Activated naive CD8-positive, alpha-beta T cell treated with anti-CD3 and anti-CD28 coated beads, Interleukin-2, amount 10 ng/mL, durations not matched to agents 7 days and 5 days (primary cell): ENCODE data around the gene EEPD1. TPM values are rescaled to one million over a fixed set of nuclear protein-coding genes. Genes with fewer than 3 reads are reported as not detected.
A peak's percentile ranks its signal among the peaks of the same experiment; 100 is the strongest.

Source experiments
- ATAC-seq: fragments of 150-1000 bp; cut with Tn5 transposase; one replicate; pipeline ENCODE4 v1.10.0; 2021; ENCODE audit warnings: low read depth, moderate library complexity
- POLR2A ChIA-PET: fragments of 350-600 bp; sonication (Branson Sonifier 250); formaldehyde crosslinking; loops from one replicate; lab custom pipeline; 2021; ENCODE audit warnings: antibody characterized with exemption; lab: Charles Lee
- DNase-seq: peaks from one replicate; pipeline ENCODE4 v3.0.0; 2021
- H3K27ac Mint-ChIP-seq: one replicate; pipeline ENCODE4 v1.8.0; 2022; ENCODE audit warnings: mild to moderate bottlenecking, mixed read lengths
- H3K27me3 Mint-ChIP-seq: one replicate; pipeline ENCODE4 v1.8.0; 2022; ENCODE audit warnings: mild to moderate bottlenecking, moderate library complexity, mixed read lengths
- H3K36me3 Mint-ChIP-seq: one replicate; pipeline ENCODE4 v1.8.0; 2021; ENCODE audit warnings: mild to moderate bottlenecking, mixed read lengths
- H3K4me1 Mint-ChIP-seq: one replicate; pipeline ENCODE4 v1.8.0; 2021; ENCODE audit warnings: mixed read lengths
- H3K4me3 Mint-ChIP-seq: one replicate; pipeline ENCODE4 v1.8.0; 2022; ENCODE audit warnings: mild to moderate bottlenecking, moderate library complexity, mixed read lengths
- H3K9me3 Mint-ChIP-seq: one replicate; pipeline ENCODE4 v1.8.0; 2021; ENCODE audit warnings: mixed read lengths
- total RNA-seq, 2 experiments: library from RNA; stranded (reverse); gene quantifications; one replicate each; pipeline ENCODE4 v1.2.3, GENCODE V29; 2021

EEPD1 gene
- total RNA-seq, 2 experiments from 2014 or later: 2.0 to 2.3 TPM

- Mint-ChIP-seq H3K4me1 (peaks cover 49% of the 10 kb centered on the region), H3K27me3 (no peaks in the 10 kb centered on the region), H3K9me3 (no peaks in the 10 kb centered on the region), H3K4me3 (peak overlapping the region; percentile 75), H3K27ac (peak overlapping the region; percentile 95), H3K36me3 (peaks cover 2% of the 10 kb centered on the region)
- ATAC-seq: peak; percentile 34
- peak; percentile 54 for DNase-seq
- POLR2A ChIA-PET: interaction anchor here (0.6 to 2.7 kb wide), 4 partner anchors 9 to 487 kb away, joined by 3 to 14 read pairs (median 4); partner anchors contain the start of gene SEPTIN7
These were observed 134.6 kb downstream of the EEPD1 start for GRCh38 chr7:36287371-36288241.

- POLR2A ChIA-PET: interaction anchor here (0.6 to 2.7 kb wide), 3 partner anchors 10 to 1938 kb away, joined by 3 to 14 read pairs (median 5); partner anchors contain the start of gene SEPTIN7
- Mint-ChIP-seq H3K4me3 (peak overlapping the region; percentile 75), H3K9me3 (no peaks in the 10 kb centered on the region), H3K36me3 (peaks cover 2% of the 10 kb centered on the region), H3K27me3 (no peaks in the 10 kb centered on the region), H3K4me1 (peaks cover 41% of the 10 kb centered on the region), H3K27ac (no peak overlapping the region)
- no peak for ATAC-seq
- DNase-seq: no peak
These were observed 135.4 kb downstream of the EEPD1 start for GRCh38 chr7:36288501-36288900.

GRCh38 chr7:36289833-36290661 is 137.0 kb downstream of the EEPD1 start:
- no peaks in the 10 kb centered on the region for H3K9me3 Mint-ChIP-seq
- no peaks in the 10 kb centered on the region for H3K27me3 Mint-ChIP-seq
- no peak for DNase-seq
- H3K4me3 Mint-ChIP-seq: no peak overlapping the region
- POLR2A ChIA-PET: interaction anchor here (0.5 kb wide), 1 partner anchor 166 kb away, joined by 3 read pairs; no protein-coding TSS in a partner anchor
- no peak overlapping the region for H3K27ac Mint-ChIP-seq
- H3K4me1 Mint-ChIP-seq: peaks cover 30% of the 10 kb centered on the region
- no peak for ATAC-seq
- H3K36me3 Mint-ChIP-seq: peaks cover 2% of the 10 kb centered on the region

- Mint-ChIP-seq H3K27ac (peak overlapping the region; percentile 45), H3K4me1 (peaks cover 21% of the 10 kb centered on the region), H3K9me3 (no peaks in the 10 kb centered on the region), H3K27me3 (no peaks in the 10 kb centered on the region), H3K4me3 (peak overlapping the region; percentile 78), H3K36me3 (peaks cover 2% of the 10 kb centered on the region)
- POLR2A ChIA-PET: no interaction called here
- DNase-seq (peak; percentile 79), ATAC-seq (no peak)
These were observed 138.6 kb downstream of the EEPD1 start for GRCh38 chr7:36291387-36292316.

- H3K27ac Mint-ChIP-seq: no peak overlapping the region
- POLR2A ChIA-PET: no interaction called here
- no peak overlapping the region for H3K4me3 Mint-ChIP-seq
- no peaks in the 10 kb centered on the region for H3K36me3 Mint-ChIP-seq
- DNase-seq (no peak), ATAC-seq (no peak)
- H3K27me3 Mint-ChIP-seq: no peaks in the 10 kb centered on the region
- no peaks in the 10 kb centered on the region for H3K9me3 Mint-ChIP-seq
- peaks cover 9% of the 10 kb centered on the region for H3K4me1 Mint-ChIP-seq
These were observed 142.0 kb downstream of the EEPD1 start for GRCh38 chr7:36295090-36295489.

GRCh38 chr7:36296284-36296683 is 143.2 kb downstream of the EEPD1 start:
- no peak for ATAC-seq
- Mint-ChIP-seq H3K27me3 (no peaks in the 10 kb centered on the region), H3K9me3 (no peaks in the 10 kb centered on the region), H3K4me1 (peaks cover 9% of the 10 kb centered on the region), H3K4me3 (no peak overlapping the region), H3K36me3 (no peaks in the 10 kb centered on the region), H3K27ac (no peak overlapping the region)
- no peak for DNase-seq
- POLR2A ChIA-PET: no interaction called here

- POLR2A ChIA-PET: no interaction called here
- Mint-ChIP-seq H3K27ac (no peak overlapping the region), H3K4me1 (no peaks in the 10 kb centered on the region), H3K27me3 (no peaks in the 10 kb centered on the region), H3K9me3 (no peaks in the 10 kb centered on the region), H3K4me3 (no peak overlapping the region), H3K36me3 (no peaks in the 10 kb centered on the region)
- ATAC-seq (no peak), DNase-seq (no peak)
These were observed 144.4 kb downstream of the EEPD1 start for GRCh38 chr7:36297364-36298009.

GRCh38 chr7:36298106-36298505 is 145.1 kb downstream of the EEPD1 start:
- POLR2A ChIA-PET: no interaction called here
- no peaks in the 10 kb centered on the region for H3K27me3 Mint-ChIP-seq
- no peak overlapping the region for H3K4me3 Mint-ChIP-seq
- ATAC-seq (no peak), DNase-seq (no peak)
- H3K4me1 Mint-ChIP-seq: no peaks in the 10 kb centered on the region
- no peaks in the 10 kb centered on the region for H3K9me3 Mint-ChIP-seq
- H3K36me3 Mint-ChIP-seq: no peaks in the 10 kb centered on the region
- H3K27ac Mint-ChIP-seq: no peak overlapping the region

- Mint-ChIP-seq H3K9me3 (no peaks in the 10 kb centered on the region), H3K36me3 (no peaks in the 10 kb centered on the region), H3K4me1 (no peaks in the 10 kb centered on the region), H3K4me3 (no peak overlapping the region), H3K27ac (no peak overlapping the region), H3K27me3 (no peaks in the 10 kb centered on the region)
- ATAC-seq: no peak
- no peak for DNase-seq
- POLR2A ChIA-PET: no interaction called here
These were observed 146.2 kb downstream of the EEPD1 start for GRCh38 chr7:36299223-36299774.

- no peaks in the 10 kb centered on the region for H3K36me3 Mint-ChIP-seq
- ATAC-seq (no peak), DNase-seq (no peak)
- no peaks in the 10 kb centered on the region for H3K27me3 Mint-ChIP-seq
- no peak overlapping the region for H3K4me3 Mint-ChIP-seq
- H3K9me3 Mint-ChIP-seq: no peaks in the 10 kb centered on the region
- no peak overlapping the region for H3K27ac Mint-ChIP-seq
- no peaks in the 10 kb centered on the region for H3K4me1 Mint-ChIP-seq
- POLR2A ChIA-PET: no interaction called here
These were observed 146.8 kb downstream of the EEPD1 start for GRCh38 chr7:36299823-36300341.

- Mint-ChIP-seq H3K4me1 (no peaks in the 10 kb centered on the region), H3K4me3 (no peak overlapping the region), H3K27me3 (no peaks in the 10 kb centered on the region), H3K9me3 (no peaks in the 10 kb centered on the region), H3K36me3 (no peaks in the 10 kb centered on the region), H3K27ac (no peak overlapping the region)
- ATAC-seq (no peak), DNase-seq (no peak)
- POLR2A ChIA-PET: no interaction called here
These were observed 147.8 kb downstream of the EEPD1 start for GRCh38 chr7:36300696-36301350.
